ENCODE measurements around the gene FAM209B.
"Not testable (repeated sequence)": the region's sequence is repeated elsewhere in the genome, so short reads cannot be mapped to it uniquely, and the experiment has no call there.

FAM209B gene

DNA sequence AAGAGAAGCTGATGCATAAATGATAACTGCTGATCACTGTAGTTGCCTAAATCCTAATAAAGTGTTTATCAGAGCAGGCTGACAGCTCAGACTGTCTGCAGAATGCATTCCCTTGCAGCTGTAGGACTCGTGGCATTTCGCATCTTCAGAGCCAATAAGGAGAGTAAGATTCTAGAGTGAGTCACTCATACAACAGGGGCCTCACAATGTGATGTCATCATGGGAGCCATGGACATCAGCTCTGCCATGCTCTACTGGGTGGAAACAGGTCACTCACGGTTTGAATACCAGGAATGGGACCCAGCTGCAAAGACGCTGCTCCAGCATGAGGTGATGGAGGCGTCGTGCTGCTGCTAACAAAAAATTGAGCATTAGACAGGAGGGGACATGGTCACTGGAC is 7.4 kb downstream of the FAM209B start:
- DNase-seq = no peak

- DNase-seq = no peak
Measured at GRCh38 chr20:56542489-56543030, 9.5 kb downstream of the FAM209B start.

DNA sequence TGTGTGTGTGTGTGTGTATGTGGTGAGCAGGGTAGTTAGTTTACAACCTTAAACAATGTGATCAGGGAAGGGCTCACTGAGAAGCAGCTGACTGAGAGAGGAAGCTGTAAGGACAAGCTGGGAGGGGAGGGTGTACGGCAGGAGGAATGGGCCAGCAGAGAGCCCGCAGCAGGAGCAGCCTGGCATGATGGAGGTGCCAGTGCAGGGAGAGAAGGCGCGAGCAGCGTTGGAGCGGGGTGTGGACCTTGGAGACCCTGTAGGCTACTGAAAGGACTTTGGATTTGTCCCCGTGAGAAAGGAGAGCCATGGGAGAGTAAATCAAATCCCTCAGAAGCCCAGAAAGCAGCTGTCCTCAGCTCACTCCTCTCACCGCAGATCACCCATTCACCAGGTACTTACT is 18.5 kb downstream of the FAM209B start:
- no peak for DNase-seq

DNA sequence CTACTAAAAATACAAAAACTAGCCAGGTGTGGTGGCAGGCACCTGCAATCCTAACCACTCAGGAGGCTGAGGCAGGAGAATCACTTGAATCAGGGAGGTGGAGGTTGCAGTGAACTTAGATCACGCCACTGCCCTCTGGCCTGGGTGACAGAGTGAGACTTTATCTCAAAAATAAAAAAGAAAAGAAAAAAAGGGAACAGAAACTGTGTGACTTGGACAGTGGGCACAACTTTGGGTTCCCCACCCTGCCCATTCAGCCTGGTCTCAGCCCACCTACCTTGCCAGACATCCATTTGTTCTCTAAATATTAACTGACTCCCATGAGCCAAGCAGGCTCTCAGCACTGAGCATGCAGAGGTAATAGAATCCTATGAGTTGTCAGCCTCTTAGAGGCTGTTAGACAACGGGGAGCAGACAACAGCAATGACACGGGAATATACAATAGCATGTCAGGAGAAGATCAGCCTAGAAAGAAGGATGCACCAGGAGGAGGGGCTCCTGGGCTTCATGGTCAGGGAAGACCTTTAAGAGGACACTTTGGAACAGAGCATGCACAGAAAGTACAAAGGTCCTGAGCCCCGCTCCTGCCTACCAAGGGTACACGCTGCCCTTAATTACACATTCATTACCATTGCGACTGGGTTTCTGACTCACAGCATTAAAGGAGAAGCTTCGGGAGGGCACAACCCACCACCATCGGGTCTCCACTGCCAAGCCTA is 20.0 kb downstream of the FAM209B start:
- DNase-seq = no peak

DNA sequence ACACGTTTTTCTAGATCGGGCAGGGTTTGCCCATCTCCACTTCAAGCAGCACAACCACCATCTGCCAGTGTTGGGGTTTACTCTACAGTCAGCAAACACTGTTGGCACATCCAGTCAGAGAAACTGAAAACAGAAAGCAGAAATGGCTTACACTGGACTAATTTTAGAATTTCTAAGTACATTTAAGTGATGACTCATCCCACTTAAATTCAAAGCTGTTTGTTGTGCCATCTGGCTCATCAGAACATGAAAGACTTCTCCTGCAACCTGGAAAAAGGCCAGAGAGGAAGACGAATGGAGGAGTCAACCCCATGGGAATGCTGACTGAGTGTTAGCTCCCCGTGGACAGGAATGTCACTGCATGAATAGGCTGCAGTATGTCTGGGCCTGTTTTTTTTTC is 21.8 kb downstream of the FAM209B start:
- peak in 4 of 14 donors; percentile 0 to 22 (median 5) for DNase-seq

GRCh38 chr20:56558968-56559367 is 25.9 kb downstream of the FAM209B start:
- no peak for DNase-seq

DNA sequence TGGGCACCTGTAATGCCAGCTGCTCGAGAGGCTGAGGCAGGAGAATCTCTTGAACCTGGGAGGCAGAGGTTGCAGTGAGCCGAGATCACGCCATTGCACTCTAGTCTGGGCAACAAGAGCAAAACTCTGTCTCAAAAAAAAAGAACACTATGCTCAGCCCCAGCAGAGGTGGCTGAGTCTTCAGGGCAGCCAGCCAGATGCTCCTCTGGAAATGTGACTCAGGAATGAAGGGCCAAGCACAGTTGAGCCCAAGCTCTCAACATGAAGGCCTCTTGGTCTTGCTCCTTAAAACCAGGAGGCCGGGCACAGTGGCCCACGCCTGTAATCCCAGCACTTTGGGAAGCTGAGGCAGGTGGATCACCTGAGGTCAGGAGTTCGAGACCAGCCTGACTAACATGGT is 31.5 kb downstream of the FAM209B start:
- not testable (repeated sequence) for DNase-seq

GRCh38 chr20:56565511-56565910 is 32.5 kb downstream of the FAM209B start:
- DNase-seq = no peak

DNA sequence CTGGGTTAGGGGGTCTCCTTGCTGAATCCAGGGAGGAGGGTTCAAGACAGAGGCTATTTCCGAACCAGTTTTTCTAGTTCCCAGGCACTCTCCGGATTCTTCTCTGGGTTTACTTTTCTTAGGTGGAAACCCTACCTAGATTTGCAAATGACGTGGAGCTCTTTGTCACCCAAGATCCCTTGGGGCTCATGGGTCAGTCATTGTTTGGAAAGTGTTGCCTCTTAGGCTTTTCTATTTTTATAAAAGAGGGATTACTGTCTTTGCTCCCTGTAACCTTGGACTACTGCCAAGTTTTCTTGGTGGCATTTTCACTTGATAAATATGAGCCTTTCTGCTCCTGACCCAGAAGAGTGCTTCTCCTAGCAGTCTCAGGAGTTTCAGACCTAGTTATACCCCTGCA is 33.6 kb downstream of the FAM209B start:
- no peak for DNase-seq

DNA sequence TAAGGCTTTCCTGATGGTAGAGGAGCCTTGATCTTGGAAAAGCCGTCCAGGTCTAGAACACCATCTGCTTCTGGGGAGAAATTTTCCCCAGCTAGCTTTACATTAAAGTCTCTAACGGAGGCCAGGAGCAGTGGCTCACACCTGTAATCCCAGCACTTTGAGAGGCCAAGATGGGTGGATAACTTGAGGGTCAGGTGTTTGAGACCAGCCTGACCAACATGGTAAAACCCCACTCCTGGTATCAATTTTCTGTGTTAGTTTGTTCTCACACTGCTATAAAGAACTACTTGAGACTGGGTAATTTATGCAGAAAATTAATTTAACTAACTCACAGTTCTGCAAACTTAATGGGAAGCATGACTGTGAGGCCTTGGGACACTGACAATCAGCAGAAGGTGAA is 37.8 kb downstream of the FAM209B start:
- no peak for DNase-seq

- no peak for DNase-seq
Measured at GRCh38 chr20:56572172-56572571, 39.1 kb downstream of the FAM209B start.

DNA sequence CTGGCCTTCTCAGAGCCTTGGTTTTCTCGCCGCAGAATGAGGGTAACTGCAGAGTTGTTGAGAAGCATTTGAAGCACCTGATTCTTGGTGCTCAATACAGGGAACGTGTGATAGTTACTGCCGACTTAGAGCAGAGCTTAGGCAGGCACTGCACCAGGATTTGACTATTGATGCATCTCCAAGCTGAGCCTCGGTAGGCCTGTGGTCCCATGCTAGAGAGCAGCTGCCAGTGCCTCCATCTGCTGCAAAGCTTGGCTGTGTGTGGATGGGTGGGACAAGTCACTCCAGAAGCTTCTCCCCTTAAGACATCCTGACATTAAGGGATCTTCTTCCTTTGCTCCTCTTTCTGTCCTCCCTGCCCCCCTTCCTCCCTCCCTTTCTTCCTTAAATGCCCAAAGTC is 40.9 kb downstream of the FAM209B start:
- DNase-seq = no peak

DNA sequence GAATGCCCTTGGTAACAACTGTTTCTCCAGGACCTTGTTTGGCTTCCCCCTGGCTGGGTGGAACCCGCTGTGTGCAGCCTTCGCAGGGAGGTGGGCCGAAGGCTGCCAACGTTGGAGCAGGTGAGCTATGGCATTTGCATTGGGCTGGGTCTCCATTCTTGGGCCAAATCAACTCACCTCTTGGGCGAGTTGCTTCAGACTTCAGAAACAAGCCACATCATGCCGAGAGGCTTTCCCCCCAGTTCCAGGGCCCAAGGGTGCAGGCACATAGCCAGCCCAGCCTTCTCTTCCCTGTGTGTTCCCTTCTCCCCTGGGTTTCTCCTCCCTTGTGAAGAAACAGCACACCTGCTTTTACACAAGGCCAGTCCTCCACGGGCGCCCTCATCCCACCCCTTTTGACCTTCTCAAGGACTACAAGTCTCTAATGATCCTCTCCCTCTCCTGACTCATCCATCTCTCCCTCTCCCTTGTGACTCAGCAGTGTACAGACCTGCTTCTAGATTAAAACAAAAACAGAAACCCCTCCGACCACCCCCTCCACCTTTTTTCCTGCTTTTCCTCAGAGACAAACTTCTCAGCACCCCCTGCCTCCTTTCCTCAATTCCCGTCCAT is 41.6 kb downstream of the FAM209B start:
- DNase-seq = no peak

DNA sequence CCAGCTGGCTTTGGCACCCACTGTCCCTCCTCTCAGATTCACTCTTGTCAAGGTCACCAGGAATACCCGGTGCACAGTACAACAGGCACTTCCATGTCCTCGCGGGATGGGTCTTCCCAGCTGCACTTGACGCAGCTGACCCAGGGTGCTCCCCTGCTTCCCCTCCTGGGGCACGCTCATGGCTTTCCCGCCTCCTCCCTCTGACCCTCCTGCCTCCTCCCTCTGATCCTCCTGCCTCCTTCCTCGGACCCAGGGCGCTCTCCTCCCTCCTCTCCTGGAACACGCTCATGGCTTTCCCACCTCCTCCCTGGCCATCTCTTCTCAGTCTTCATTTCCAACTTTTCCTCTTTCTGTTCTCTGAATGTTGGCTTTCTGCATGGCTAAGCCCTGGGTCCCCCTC is 42.1 kb downstream of the FAM209B start:
- no peak for DNase-seq

DNA sequence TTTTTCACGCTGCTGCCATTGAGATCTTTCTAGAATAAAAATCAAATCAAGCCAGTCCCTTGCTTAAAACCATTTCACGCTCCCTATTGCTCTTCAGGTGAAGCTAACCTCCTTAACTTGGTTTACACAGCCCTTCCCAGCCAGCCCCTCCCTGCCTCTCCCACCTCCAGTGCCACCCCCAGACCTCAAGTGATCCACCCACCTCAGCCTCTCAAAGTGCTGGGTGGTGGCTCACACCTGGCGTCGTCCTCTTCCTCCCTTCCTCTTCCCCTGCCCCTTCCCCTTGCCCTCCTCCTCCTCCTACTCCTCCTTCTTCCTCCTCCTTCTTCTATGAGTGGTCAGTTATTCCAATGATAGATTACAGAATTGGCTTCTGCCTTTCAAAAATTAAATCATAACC is 42.9 kb downstream of the FAM209B start:
- no peak for DNase-seq

DNA sequence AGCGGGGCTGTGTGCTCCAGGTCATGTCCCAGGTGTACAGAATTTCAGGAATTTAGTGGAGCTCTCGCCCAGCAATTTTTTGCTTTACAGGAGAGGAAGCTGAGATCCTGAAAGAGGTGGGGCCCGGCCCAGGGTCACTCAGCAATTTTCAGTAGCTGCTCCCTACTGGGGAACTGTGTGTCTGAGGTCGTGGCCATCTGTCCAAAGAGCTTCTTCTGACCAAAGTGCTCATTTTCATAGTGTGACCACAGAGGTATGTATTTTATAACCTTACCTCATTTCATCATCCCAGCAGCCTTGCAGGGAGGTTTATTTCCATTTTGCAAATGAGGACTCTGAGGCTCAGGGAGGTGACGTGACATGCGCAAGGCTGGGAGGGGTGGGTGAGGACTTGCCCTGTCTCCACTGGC is 46.3 kb downstream of the FAM209B start:
- DNase-seq = no peak

- DNase-seq = no peak
Measured at GRCh38 chr20:56580226-56580625, 47.2 kb downstream of the FAM209B start.

DNA sequence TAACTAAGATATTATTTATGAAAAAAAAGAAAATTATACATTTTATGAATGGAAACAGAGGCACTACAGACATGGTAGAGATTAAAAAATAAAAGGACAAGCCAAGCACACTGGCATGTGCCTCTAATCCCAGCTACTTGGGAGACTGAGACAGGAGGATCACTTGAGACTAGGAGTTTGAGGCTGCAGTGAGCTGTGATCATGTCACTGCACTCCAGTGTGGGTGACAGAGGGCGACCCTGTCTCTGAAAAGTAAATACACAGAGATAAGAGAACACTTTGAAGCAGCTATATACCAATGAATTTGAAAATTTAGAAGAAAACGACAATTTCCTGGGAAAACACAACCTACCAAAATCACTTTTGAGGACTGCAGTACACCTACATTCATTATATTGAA is 48.7 kb downstream of the FAM209B start:
- no peak for DNase-seq

DNA sequence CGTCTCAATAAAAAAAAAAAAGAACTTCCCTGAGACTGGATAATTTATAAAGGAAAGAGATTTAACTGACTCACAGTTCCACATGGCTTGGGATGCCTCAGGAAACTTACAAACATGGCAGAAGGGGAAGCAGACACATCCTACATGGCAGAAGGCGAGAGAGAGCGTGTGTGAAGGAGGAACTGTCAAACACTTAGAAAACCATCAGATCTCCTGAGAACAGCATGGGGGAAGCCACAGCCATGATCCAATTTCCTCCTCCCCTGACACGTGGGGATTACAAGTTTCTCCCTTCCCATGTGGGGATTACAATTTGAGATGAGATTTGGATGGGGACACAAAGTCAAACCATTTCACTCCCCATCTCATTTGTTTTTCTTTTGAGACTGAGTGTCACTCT is 49.5 kb downstream of the FAM209B start:
- DNase-seq = no peak

DNA sequence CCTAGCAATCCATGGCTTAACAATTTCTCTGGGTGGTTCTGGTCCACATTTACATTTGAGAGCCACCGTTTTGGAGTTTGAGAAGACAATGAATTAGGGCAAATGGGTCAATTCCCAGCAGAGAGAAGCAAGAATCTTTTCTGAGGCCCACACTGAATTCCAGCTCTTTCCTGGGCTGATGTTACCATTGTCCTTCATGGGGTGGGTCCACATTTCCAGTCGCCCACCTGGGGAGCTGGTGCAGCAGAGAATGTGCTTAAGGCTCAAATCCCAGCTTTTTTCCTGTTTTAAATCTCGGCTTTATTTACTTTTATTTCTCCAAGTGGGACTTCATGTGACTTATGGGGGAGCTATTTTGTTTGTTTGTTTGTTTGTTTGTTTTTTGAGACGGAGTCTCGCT is 51.9 kb downstream of the FAM209B start:
- no peak for DNase-seq

All from C1 segment of cervical spinal cord (tissue), 14 donors.